Naive B cell (primary cell): ENCODE data around the gene AMIGO2. TPM values are rescaled to one million over a fixed set of nuclear protein-coding genes. Genes with fewer than 3 reads are reported as not detected.
"Not testable (repeated sequence)": the region's sequence is repeated elsewhere in the genome, so short reads cannot be mapped to it uniquely, and the experiment has no call there.

Source experiments
- ATAC-seq, 2 donors: fragments of 150-1000 bp; cut with Tn5 transposase; 2 replicates each; pipeline ENCODE4 v1.10.0; 2021; ENCODE audit warnings: low read depth in 2 of 2, mild to moderate bottlenecking in 2 of 2, moderate library complexity in 2 of 2
- DNase-seq: peaks from one replicate; pipeline ENCODE4 v3.0.0; 2022
- H3K27ac Mint-ChIP-seq, 6 donors: one replicate each; pipeline ENCODE4 v1.8.0; 2020 to 2022; ENCODE audit warnings: mild to moderate bottlenecking in 6 of 6, mixed read lengths in 6 of 6, moderate library complexity in 5 of 6, inconsistent platforms in 2 of 6
- H3K27me3 Mint-ChIP-seq, 3 donors: one replicate each; pipeline ENCODE4 v1.8.0; 2021 to 2022; ENCODE audit warnings: mixed read lengths in 3 of 3, mild to moderate bottlenecking in 1 of 3
- H3K36me3 Mint-ChIP-seq, 2 donors: one replicate each; pipeline ENCODE4 v1.8.0; 2020 to 2022; ENCODE audit warnings: mixed read lengths in 2 of 2, inconsistent platforms in 1 of 2, mild to moderate bottlenecking in 1 of 2
- H3K4me1 Mint-ChIP-seq, 3 donors: one replicate each; pipeline ENCODE4 v1.8.0; 2020 to 2022; ENCODE audit warnings: mixed read lengths in 3 of 3, inconsistent platforms in 1 of 3, mild to moderate bottlenecking in 1 of 3, moderate library complexity in 1 of 3
- H3K4me3 Mint-ChIP-seq, 8 donors: one replicate each; pipeline ENCODE4 v1.8.0; 2020 to 2022; ENCODE audit warnings: mild to moderate bottlenecking in 8 of 8, mixed read lengths in 8 of 8, moderate library complexity in 8 of 8, inconsistent platforms in 2 of 8
- H3K9me3 Mint-ChIP-seq, 7 donors: one replicate each; pipeline ENCODE4 v1.8.0; 2020 to 2022; ENCODE audit warnings: mixed read lengths in 7 of 7, mild to moderate bottlenecking in 5 of 7, inconsistent platforms in 2 of 7, moderate library complexity in 1 of 7
- polyA plus RNA-seq, 6 donors: library from polyadenylated mRNA; unstranded; fragments of 300-500 nt; fragmentation: Illumina TruSeq; gene quantifications; one replicate each; pipeline ENCODE4 v1.2.3, GENCODE V29; 2021; ENCODE audit warnings: low read depth in 6 of 6

AMIGO2 gene
- polyA plus RNA-seq, 6 donors from 2014 or later = 0.08 to 10.7 (median 6.1) TPM

DNA sequence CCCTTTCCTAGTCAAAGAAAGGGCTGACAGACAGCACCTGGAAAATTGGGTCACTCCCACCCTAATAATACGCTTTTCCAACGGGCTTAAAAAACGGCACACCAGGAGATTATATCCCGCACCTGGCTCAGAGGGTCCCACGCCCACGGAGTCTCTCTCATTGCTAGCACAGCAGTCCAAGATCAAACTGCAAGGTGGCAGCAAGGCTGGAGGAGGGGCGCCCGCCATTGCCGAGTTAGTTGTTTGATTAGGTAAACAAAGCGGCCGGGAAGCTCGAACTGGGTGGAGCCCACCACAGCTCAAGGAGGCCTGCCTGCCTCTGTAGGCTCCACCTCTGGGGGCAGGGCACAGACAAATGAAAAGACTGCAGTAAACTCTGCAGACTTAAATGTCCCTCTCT is 22.8 kb downstream of the AMIGO2 start:
- H3K27ac Mint-ChIP-seq, H3K4me1 Mint-ChIP-seq, H3K4me3 Mint-ChIP-seq, DNase-seq, ATAC-seq: not testable (repeated sequence)
- H3K9me3 Mint-ChIP-seq = peaks cover 5 to 19% (median 11%) of the 10 kb centered on the region in 7 donors
- peaks cover 0 to 11% (median 0%) of the 10 kb centered on the region in 3 donors for H3K27me3 Mint-ChIP-seq
- peaks cover 9 to 10% of the 10 kb centered on the region in 2 donors for H3K36me3 Mint-ChIP-seq

DNA sequence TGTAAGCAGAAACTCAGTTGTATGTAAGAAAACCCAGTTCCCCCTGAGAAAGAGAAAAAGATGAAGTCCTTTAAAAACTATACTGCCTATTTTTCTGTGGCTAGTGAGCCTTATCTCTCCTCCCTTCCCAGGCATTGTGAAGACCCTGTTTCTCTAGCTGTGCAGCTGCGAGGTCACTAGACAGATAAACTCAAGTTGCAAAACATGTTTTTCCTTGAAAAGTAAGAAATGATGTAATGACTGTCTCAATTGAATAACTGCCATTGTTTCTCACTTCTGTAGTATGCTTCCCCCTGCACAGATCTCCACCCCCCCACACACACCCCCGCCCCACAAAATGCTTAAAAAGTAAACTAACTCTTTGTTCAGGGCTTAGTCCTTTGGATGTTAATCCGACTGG is 23.9 kb downstream of the AMIGO2 start:
- not testable (repeated sequence) for H3K4me1 Mint-ChIP-seq, DNase-seq, H3K4me3 Mint-ChIP-seq, H3K27ac Mint-ChIP-seq, ATAC-seq
- peaks cover 13 to 21% of the 10 kb centered on the region in 2 donors for H3K36me3 Mint-ChIP-seq
- peaks cover 0 to 11% (median 0%) of the 10 kb centered on the region in 3 donors for H3K27me3 Mint-ChIP-seq
- peaks cover 6 to 25% (median 19%) of the 10 kb centered on the region in 7 donors for H3K9me3 Mint-ChIP-seq

DNA sequence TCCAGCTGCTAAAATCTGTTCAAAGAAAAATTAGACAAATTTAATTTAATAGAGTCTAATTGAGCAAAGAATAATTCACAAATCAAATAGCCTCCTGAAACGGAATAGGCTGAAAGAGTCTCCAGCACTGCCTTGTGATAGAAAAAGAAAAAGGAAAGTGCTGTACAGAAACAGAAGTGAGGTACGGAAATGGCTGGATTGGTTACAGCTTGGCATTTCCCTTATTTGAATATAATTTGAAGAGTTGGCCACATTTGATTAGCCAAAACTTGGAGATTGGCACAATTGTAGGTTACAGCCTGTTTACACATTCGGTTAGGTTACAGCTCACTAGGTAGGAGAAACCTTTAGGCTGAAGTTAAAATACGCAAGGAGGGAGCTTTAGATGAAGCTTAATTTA is 25.1 kb downstream of the AMIGO2 start:
- DNase-seq = peak; percentile 25
- ATAC-seq = peak; percentile 74 to 77
- peaks cover 14 to 30% (median 20%) of the 10 kb centered on the region in 7 donors for H3K9me3 Mint-ChIP-seq
- H3K27ac Mint-ChIP-seq = no peak overlapping the region
- peaks cover 0 to 9% (median 0%) of the 10 kb centered on the region in 3 donors for H3K27me3 Mint-ChIP-seq
- H3K36me3 Mint-ChIP-seq = peaks cover 13 to 26% of the 10 kb centered on the region in 2 donors
- no peaks in the 10 kb centered on the region for H3K4me1 Mint-ChIP-seq
- H3K4me3 Mint-ChIP-seq = no peak overlapping the region

DNA sequence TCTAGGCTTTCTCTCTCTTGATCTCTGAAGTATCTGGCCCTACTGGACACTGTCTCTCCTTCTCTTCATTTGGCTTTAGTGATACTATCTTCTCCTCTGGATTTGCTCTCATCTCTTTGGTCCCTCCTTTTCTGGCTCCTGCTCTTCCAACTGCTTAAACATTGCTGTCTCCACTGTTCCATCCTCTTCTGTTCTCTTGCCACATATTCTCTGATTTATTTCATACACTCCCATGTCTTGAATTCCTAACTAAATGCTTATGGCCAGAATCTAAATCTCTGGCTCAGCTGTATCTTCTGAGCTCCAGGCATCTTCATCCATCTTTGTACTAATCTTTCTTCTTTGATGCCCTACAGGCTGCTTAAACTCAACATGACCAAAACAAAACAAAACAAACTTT is 25.8 kb downstream of the AMIGO2 start:
- Mint-ChIP-seq H3K27me3 (peaks cover 0 to 5% (median 0%) of the 10 kb centered on the region in 3 donors), H3K9me3 (peaks cover 12 to 30% (median 22%) of the 10 kb centered on the region in 7 donors), H3K4me3 (no peak overlapping the region), H3K27ac (no peak overlapping the region), H3K36me3 (peaks cover 13 to 26% of the 10 kb centered on the region in 2 donors), H3K4me1 (no peaks in the 10 kb centered on the region)
- no peak for DNase-seq
- no peak for ATAC-seq

DNA sequence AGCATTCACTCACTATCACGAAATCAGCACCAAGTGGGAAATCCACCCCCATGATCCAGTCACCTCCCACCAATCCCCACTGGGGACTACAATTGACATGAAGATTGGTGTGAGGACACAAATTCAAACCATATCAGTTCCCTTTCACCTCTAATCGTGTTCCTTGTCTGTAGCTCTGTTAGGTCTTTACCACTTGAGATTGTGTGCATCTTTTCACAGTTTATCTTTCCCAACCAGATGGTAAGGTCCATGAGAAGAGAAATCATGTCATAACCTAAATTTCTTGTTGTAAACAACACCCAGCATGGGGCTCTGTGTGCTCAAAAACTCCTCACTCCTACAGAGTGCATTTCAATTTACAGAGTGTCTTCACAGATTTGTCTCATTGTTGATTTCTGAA is 27.5 kb downstream of the AMIGO2 start:
- no peak overlapping the region for H3K4me3 Mint-ChIP-seq
- H3K4me1 Mint-ChIP-seq = no peaks in the 10 kb centered on the region
- peaks cover 15 to 34% of the 10 kb centered on the region in 2 donors for H3K36me3 Mint-ChIP-seq
- ATAC-seq (no peak), DNase-seq (no peak)
- peaks cover 12 to 28% (median 23%) of the 10 kb centered on the region in 7 donors for H3K9me3 Mint-ChIP-seq
- no peak overlapping the region for H3K27ac Mint-ChIP-seq
- peaks cover 0 to 5% (median 0%) of the 10 kb centered on the region in 3 donors for H3K27me3 Mint-ChIP-seq

DNA sequence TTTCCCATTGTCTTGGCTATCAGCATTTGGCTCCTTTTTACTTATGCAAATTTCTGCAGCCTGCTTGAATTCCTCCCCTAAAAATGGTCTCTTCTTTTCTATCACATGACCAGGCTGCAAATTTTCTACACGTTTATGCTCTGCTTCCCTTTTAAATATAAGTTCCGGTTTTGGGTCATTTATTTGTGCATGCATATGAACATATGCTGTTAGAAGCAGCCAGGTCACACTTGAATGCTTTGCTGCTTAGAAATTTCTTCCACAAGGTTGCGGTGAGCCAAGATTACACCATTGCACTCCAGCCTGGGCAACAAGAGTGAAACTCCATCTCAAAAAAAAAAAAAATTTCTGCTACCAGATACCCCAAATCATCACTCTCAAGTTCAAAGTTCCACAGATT is 28.5 kb downstream of the AMIGO2 start:
- peaks cover 11 to 30% of the 10 kb centered on the region in 2 donors for H3K36me3 Mint-ChIP-seq
- H3K4me1 Mint-ChIP-seq = not testable (repeated sequence)
- peak in 1 of 2 donors; percentile 30 for ATAC-seq

DNA sequence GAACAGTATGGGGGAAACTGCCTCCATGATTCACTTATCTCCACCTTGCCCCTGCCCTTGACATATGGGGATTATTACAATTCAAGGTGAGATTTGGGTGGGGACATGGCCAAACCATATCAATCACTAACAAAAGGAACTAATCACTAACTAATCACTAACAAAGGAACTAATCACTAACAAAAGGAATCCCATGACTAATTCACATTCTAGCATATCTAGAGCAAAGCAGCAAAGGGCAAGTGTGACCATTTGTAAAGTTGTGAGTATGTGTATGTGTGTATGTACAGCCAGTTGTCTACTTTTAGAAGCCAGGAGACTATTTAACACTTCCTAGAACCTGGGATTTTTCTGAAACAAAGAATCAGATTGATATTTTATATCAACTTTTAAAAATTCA is 31.2 kb downstream of the AMIGO2 start:
- Mint-ChIP-seq H3K4me1 (no peaks in the 10 kb centered on the region), H3K27ac (no peak overlapping the region), H3K9me3 (peaks cover 10 to 19% (median 17%) of the 10 kb centered on the region in 7 donors), H3K4me3 (no peak overlapping the region), H3K27me3 (no peaks in the 10 kb centered on the region), H3K36me3 (peaks cover 10 to 28% of the 10 kb centered on the region in 2 donors)
- no peak for DNase-seq
- no peak for ATAC-seq

More for the DNA sequence above, 28.5 kb downstream of the AMIGO2 start:
- H3K4me3 Mint-ChIP-seq, DNase-seq, H3K27me3 Mint-ChIP-seq, H3K27ac Mint-ChIP-seq: not testable (repeated sequence)
- H3K9me3 Mint-ChIP-seq = peaks cover 10 to 22% (median 19%) of the 10 kb centered on the region in 7 donors

DNA sequence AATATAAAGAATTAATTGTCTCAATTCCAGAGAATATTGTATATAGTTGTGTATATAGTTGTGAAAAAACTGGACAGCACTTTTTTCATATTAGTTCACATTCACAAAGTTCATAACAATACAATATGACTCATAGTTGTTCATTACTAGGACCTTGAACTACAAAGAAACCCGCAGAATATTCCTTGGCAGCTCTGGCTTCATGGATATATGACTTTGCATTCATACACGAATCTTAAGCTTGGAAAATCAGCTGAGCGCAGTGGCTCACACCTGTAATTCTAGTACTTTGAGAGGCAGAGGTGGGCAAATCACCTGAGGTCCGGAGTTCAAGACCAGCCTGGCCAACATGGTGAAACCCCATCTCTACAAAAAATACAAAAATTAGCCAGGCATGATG is 38.4 kb downstream of the AMIGO2 start:
- DNase-seq (no peak), ATAC-seq (no peak)
- Mint-ChIP-seq H3K27me3 (peaks cover 0 to 4% (median 0%) of the 10 kb centered on the region in 3 donors), H3K4me3 (no peak overlapping the region), H3K36me3 (no peaks in the 10 kb centered on the region), H3K9me3 (peaks cover 0 to 2% (median 0%) of the 10 kb centered on the region in 7 donors), H3K27ac (peak overlapping the region in 1 of 6 donors; percentile 21), H3K4me1 (no peaks in the 10 kb centered on the region)

DNA sequence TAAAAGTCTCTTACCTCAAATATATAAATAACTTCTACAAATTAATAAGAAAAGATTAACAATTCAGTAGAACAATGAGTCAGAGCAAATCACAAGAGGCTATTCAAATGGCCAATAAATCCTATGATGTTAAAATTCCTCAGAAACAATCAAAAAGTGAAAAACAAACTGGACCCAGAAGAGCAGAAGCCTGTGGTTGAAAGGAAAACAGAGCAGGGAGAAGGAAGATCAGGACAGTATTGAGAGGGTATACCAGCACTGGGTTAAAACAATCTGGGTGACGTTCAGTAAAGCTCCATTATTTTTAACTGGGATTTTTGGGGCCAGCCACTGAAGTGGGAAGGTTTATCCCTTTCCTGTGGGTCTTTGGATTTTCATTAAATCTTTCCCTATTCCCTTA is 40.0 kb downstream of the AMIGO2 start:
- no peak overlapping the region for H3K27ac Mint-ChIP-seq
- H3K27me3 Mint-ChIP-seq = peaks cover 0 to 4% (median 0%) of the 10 kb centered on the region in 3 donors
- H3K4me1 Mint-ChIP-seq = no peaks in the 10 kb centered on the region
- peaks cover 0 to 2% (median 0%) of the 10 kb centered on the region in 7 donors for H3K9me3 Mint-ChIP-seq
- no peaks in the 10 kb centered on the region for H3K36me3 Mint-ChIP-seq
- no peak overlapping the region for H3K4me3 Mint-ChIP-seq
- no peak for DNase-seq
- ATAC-seq = no peak

DNA sequence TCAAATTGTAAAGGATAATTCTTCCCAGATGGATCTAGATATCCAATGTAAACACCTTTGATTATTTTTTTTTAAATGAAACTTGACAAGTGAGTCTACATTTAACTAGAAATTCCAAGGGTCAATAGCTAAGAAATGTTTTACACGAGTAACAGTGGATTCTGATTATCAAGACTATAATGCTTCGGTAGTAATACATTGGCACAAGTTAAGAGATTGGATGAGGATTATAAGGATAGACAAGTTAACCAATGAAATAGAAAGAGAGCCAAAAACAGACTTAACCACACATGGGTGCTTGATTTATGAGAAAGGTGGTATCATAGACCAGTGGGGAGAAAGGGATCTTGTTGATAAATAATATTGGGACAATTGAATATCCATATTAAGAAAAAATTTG is 40.7 kb downstream of the AMIGO2 start:
- no peak overlapping the region for H3K4me3 Mint-ChIP-seq
- no peak for DNase-seq
- no peak for ATAC-seq
- peaks cover 0 to 4% (median 0%) of the 10 kb centered on the region in 3 donors for H3K27me3 Mint-ChIP-seq
- H3K9me3 Mint-ChIP-seq = peaks cover 0 to 2% (median 0%) of the 10 kb centered on the region in 7 donors
- no peaks in the 10 kb centered on the region for H3K4me1 Mint-ChIP-seq
- no peak overlapping the region for H3K27ac Mint-ChIP-seq
- H3K36me3 Mint-ChIP-seq = no peaks in the 10 kb centered on the region

DNA sequence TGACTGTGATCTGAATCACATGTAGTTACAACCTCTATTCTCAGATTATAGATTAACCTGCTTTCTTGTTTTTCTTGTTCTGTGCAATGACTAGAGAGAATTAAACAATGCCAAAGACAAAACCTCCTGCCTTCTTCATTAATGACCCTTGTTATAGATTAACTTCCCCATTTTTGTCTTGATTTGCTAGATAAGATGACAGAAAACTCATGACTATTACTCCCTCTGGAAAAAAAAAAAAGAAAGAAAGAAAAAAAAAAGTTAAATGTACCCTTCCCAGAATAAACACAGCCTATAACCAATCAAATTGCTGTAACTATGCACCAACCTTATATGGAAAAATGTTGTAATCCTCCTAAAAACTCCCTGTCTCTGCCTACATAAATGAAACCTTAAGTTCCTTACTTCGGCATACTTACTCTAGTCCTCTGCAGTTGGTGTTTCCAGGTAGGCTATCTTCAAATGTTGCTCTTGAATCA is 41.5 kb downstream of the AMIGO2 start:
- Mint-ChIP-seq H3K9me3 (peaks cover 0 to 2% (median 0%) of the 10 kb centered on the region in 7 donors), H3K4me3 (no peak overlapping the region), H3K36me3 (no peaks in the 10 kb centered on the region), H3K4me1 (peaks cover 0 to 1% (median 0%) of the 10 kb centered on the region in 3 donors), H3K27me3 (peaks cover 0 to 4% (median 0%) of the 10 kb centered on the region in 3 donors), H3K27ac (no peak overlapping the region)
- ATAC-seq (no peak), DNase-seq (no peak)

DNA sequence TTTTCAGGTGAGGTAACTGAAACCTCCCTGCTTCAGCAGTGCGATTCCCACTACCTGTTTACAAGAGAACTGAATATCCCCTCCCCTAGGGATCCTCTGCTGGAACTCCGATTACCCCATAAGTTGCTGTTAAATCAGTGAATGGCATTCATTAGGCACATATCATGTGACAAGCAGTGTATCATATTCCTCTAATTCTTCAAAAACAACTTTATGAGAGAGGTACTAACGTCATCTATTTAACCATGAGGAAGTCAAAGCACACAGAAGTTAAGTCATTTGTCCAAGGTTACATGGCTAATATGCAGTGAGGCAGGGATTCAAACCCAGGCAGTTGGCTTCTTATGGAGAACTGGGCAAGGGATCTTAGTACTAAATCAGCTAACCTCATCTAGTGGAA is 44.3 kb downstream of the AMIGO2 start:
- Mint-ChIP-seq H3K4me1 (peaks cover 0 to 9% (median 4%) of the 10 kb centered on the region in 3 donors), H3K4me3 (no peak overlapping the region), H3K27me3 (peaks cover 0 to 4% (median 0%) of the 10 kb centered on the region in 3 donors), H3K27ac (no peak overlapping the region), H3K9me3 (no peaks in the 10 kb centered on the region), H3K36me3 (no peaks in the 10 kb centered on the region)
- DNase-seq (no peak), ATAC-seq (no peak)

DNA sequence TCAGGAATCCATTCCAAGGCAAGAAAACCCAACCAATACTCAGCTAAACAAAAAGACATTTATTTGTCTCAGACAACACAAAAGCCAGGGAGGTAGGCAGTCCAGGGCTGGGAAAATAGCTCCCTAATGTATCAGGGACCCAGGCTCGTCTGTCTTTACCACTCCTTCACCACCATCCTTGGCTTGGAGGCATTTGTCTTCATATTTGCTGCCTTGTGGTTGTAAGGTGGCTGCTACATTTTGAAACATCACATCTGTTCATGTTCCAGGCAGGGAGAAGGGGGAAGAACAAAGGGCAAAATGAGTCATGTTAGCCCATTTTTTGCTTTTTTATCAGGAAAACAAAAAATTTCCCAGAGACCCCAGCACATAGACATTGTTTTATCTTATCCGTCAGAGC is 45.1 kb downstream of the AMIGO2 start:
- peaks cover 0 to 2% (median 0%) of the 10 kb centered on the region in 3 donors for H3K27me3 Mint-ChIP-seq
- H3K4me3 Mint-ChIP-seq = no peak overlapping the region
- no peak overlapping the region for H3K27ac Mint-ChIP-seq
- no peaks in the 10 kb centered on the region for H3K36me3 Mint-ChIP-seq
- H3K4me1 Mint-ChIP-seq = peaks cover 0 to 9% (median 4%) of the 10 kb centered on the region in 3 donors
- ATAC-seq (no peak), DNase-seq (no peak)
- no peaks in the 10 kb centered on the region for H3K9me3 Mint-ChIP-seq

DNA sequence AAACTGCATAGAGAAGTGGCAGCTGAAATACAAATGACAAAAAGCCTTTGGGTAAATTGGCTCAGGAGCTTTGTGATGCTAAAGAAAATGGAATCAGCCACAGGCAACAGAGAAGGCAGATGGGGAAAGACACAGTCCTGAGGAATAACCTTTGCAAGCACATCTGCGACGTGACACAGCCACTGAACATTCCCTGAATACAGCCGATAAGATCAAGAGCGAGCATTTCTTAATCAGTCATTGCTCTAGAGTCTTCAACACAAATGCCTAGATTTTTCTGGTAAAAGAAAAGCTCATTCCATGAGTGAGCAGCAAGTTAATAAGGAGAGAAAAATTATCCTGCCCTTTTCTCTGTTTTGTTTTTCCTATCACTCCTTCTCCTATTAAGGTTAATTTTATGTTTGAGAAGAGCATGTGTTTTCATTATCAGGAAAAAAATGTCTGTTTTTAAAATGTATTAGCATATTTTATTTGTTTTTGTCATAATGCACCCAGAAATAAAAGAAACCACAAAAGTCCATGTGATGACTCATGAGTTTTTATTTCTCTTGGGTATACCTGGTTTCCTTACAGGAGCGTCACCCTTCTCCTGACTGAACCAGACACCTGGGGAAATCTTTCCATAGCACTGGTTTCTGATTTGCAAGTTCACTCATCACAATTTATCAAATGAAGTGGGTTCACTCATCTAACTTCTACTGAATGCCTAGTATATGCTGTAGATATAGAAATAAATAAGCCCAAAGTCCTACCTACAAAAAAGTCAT is 45.8 kb downstream of the AMIGO2 start:
- Mint-ChIP-seq H3K27me3 (no peaks in the 10 kb centered on the region), H3K36me3 (no peaks in the 10 kb centered on the region), H3K4me3 (no peak overlapping the region), H3K27ac (no peak overlapping the region), H3K9me3 (no peaks in the 10 kb centered on the region), H3K4me1 (peaks cover 0 to 9% (median 4%) of the 10 kb centered on the region in 3 donors)
- DNase-seq (no peak), ATAC-seq (no peak)
